K562 (cell line): ENCODE data around the gene RABIF. TPM values are rescaled to one million over a fixed set of nuclear protein-coding genes. Genes with fewer than 3 reads are reported as not detected.

Experiments
- ADNP ChIP-seq: fragments of 200-800 bp; sonication (Bioruptor generic); IDR thresholded peaks from 2 replicates; pipeline ENCODE4 v1.6.1; 2016; ENCODE audit warnings: missing genetic modification characterization, missing compliant biosample characterization
- EGR1 ChIP-seq: fragments of 450-650 bp; conservative IDR thresholded peaks from 2 replicates; pipeline ENCODE4 v1.6.1; 2017; ENCODE audit warnings: mild to moderate bottlenecking
- FIP1L1 ChIP-seq: fragments of 200-400 bp; formaldehyde crosslinking; IDR thresholded peaks from 2 replicates; pipeline ENCODE4 v1.6.1; 2018; ENCODE audit warnings: mild to moderate bottlenecking, low read depth, low read length; ENCODE audit not compliant: poor library complexity, severe bottlenecking
- MYC ChIP-seq, 2 experiments: fragments of 250-450 bp in 1 of 2; sonication (Bioruptor Pico) in 1 of 2; IDR thresholded peaks; 2 replicates each; pipeline versions ENCODE4 v1.5.1 to v1.6.1; 2012 to 2021; ENCODE audit warnings: low read depth in 2 of 2, borderline replicate concordance in 1 of 2, improper control_type of control experiment in 1 of 2, low read length in 1 of 2, mild to moderate bottlenecking in 1 of 2, moderate library complexity in 1 of 2
- NR2C2 ChIP-seq, 2 experiments: fragments of 200-800 bp in 1 of 2; sonication (Bioruptor generic) in 1 of 2; sonication (generic) in 1 of 2; formaldehyde crosslinking in 1 of 2; IDR thresholded peaks; 2 replicates each; pipeline versions ENCODE4 v1.6.1 to v1.8.0; 2016 to 2022; ENCODE audit warnings: mild to moderate bottlenecking in 1 of 2, missing compliant biosample characterization in 1 of 2, missing genetic modification characterization in 1 of 2, missing genetic modification reagents in 1 of 2
- RFX1 ChIP-seq: fragments of 450-650 bp; IDR thresholded peaks from 2 replicates; pipeline ENCODE4 v1.6.1; 2016; ENCODE audit warnings: mild to moderate bottlenecking, moderate library complexity
- SLC30A9 ChIP-seq: fragments of 250-450 bp; sonication (Bioruptor Pico); IDR thresholded peaks from 2 replicates; pipeline ENCODE4 v1.8.0; 2022; ENCODE audit warnings: mild to moderate bottlenecking, moderate library complexity
- ZFP36 ChIP-seq: fragments of 150-350 bp; IDR thresholded peaks from 2 replicates; pipeline ENCODE4 v1.6.1; 2018; ENCODE audit warnings: low read length, low read depth; ENCODE audit not compliant: partially characterized antibody
- polyA plus RNA-seq, 8 experiments: library from polyadenylated mRNA; depleted of rRNA in 4 of 8; stranded (reverse) in 5 of 8; unstranded in 3 of 8; fragments of >200 nt; fragmentation: Nextera tagmentation in 2 of 8; fragmentation: Illumina TruSeq in 1 of 8; extraction: Ambion mirVana in 2 of 8; extraction: Trizol in 1 of 8; gene quantifications; 2 replicates each; pipeline versions ENCODE4 v1.2.1 to v1.2.3, GENCODE V29; 2011 to 2014; ENCODE audit warnings: inconsistent platforms in 1 of 8, missing spikeins in 1 of 8
- total RNA-seq, 7 experiments: library from RNA; depleted of rRNA in 6 of 7; stranded (reverse); fragments of >200 nt in 6 of 7; fragmentation: Illumina TruSeq in 2 of 7; extraction: Trizol in 2 of 7; gene quantifications; 2 replicates each; pipeline versions ENCODE4 v1.2.1 to v1.2.3, GENCODE V29; 2011 to 2021; ENCODE audit warnings: low replicate concordance in 1 of 7
- TF ChIP-seq, protein P1 (sequence below), 2 experiments: IDR thresholded peaks; 2 replicates each; pipeline ENCODE4 v1.6.1; 2012; ENCODE audit warnings: improper control_type of control experiment in 2 of 2, low read depth in 2 of 2, low read length in 2 of 2, borderline replicate concordance in 1 of 2
- TF ChIP-seq, protein P2 (sequence below): sonication (generic); formaldehyde crosslinking; IDR thresholded peaks from 2 replicates; pipeline ENCODE4 v1.8.1; 2023; ENCODE audit warnings: mild to moderate bottlenecking, missing genetic modification reagents, moderate library complexity

Gene RABIF
- total and polyA plus RNA-seq, 9 of the 15 experiments (the other 6 are each of a cell fraction or from before 2014, with no cell fraction given): 7.4 to 20.1 (median 11.0) TPM

DNA sequence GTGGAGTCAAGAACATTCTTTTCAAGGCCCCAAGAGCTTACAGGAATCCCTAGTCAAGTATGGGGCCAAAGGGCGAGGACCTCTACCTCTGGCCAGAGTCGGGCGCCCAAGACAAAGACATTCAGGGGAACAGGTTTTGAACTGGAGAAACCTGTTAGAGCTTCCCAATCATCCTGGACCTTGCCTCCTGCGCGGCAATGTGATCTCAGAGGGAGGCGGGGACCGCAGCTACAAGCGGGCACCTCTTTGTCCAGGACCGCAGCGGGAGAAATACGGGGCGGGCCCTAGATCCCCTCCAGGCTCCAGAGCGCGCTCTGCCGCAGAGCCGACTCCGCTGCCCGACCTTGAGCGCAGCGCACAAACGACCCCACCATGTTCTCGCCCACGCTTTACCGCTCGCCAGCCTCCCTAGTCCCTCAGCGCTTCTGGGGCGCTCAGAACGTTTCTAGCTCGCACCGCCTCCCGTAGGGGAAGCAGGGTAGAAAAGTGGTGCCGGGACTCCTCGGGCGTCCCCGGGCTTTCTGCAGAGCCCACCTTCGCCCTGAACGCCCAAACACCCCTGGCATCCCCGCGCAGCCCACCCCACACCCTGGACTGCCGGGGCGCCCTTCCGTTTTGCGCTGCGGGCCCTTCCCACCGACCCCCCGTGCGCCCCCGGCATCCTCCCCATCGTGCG, 28.1 kb downstream of the RABIF start (continued):
- TF ChIP-seq FIP1L1: peak; percentile 32
- TF ChIP-seq ADNP (tag): no peak
- TF ChIP-seq ZFP36: peak; percentile 24
- TF ChIP-seq, protein P1, sequence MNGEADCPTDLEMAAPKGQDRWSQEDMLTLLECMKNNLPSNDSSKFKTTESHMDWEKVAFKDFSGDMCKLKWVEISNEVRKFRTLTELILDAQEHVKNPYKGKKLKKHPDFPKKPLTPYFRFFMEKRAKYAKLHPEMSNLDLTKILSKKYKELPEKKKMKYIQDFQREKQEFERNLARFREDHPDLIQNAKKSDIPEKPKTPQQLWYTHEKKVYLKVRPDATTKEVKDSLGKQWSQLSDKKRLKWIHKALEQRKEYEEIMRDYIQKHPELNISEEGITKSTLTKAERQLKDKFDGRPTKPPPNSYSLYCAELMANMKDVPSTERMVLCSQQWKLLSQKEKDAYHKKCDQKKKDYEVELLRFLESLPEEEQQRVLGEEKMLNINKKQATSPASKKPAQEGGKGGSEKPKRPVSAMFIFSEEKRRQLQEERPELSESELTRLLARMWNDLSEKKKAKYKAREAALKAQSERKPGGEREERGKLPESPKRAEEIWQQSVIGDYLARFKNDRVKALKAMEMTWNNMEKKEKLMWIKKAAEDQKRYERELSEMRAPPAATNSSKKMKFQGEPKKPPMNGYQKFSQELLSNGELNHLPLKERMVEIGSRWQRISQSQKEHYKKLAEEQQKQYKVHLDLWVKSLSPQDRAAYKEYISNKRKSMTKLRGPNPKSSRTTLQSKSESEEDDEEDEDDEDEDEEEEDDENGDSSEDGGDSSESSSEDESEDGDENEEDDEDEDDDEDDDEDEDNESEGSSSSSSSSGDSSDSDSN (IDR thresholded peaks at IDR 0.05; ENCODE audit: borderline replicate concordance in 1 of 2, low read depth in 2 of 2, low read length in 2 of 2): peak in 1 of 2 experiments; percentile 69; a peak in 1 of 4 replicates
- no peak for TF ChIP-seq RFX1
- no peak; the same call in 1 of the 2 replicates for TF ChIP-seq NR2C2 (CRISPR knock-in tag; IDR thresholded peaks at IDR 0.05)
- 0 out of 2 replicates have a peak, but pooled peaks have one; percentile 16 for TF ChIP-seq NR2C2 (tag; IDR thresholded peaks at IDR 0.05)
- TF ChIP-seq, protein P2, sequence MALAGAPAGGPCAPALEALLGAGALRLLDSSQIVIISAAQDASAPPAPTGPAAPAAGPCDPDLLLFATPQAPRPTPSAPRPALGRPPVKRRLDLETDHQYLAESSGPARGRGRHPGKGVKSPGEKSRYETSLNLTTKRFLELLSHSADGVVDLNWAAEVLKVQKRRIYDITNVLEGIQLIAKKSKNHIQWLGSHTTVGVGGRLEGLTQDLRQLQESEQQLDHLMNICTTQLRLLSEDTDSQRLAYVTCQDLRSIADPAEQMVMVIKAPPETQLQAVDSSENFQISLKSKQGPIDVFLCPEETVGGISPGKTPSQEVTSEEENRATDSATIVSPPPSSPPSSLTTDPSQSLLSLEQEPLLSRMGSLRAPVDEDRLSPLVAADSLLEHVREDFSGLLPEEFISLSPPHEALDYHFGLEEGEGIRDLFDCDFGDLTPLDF (CRISPR knock-in tag): no peak
- peak; percentile 86 for TF ChIP-seq EGR1
- TF ChIP-seq SLC30A9 (CRISPR knock-in tag): no peak
- no peak for TF ChIP-seq MYC (IDR thresholded peaks at IDR 0.05; ENCODE audit: low read depth, low read length)
- no peak for TF ChIP-seq MYC (CRISPR knock-in tag; IDR thresholded peaks at IDR 0.05; ENCODE audit: borderline replicate concordance, low read depth)
